PC-3 (cell line): Measurements from ENCODE around the gene FAM117B.

Experiments
- CTCF ChIP-seq: fragments of 300-600 bp; sonication (generic); conservative IDR thresholded peaks from 2 replicates; pipeline ENCODE4 v1.5.1; 2017; ENCODE audit warnings: antibody characterized with exemption, low read depth, mild to moderate bottlenecking, low read length
- EZH2phosphoT487 ChIP-seq: fragments of 300-600 bp; sonication (generic); IDR thresholded peaks from 2 replicates; pipeline ENCODE4 v1.6.1; 2018; ENCODE audit warnings: mild to moderate bottlenecking, antibody characterized with exemption, low read length, borderline replicate concordance

DNA sequence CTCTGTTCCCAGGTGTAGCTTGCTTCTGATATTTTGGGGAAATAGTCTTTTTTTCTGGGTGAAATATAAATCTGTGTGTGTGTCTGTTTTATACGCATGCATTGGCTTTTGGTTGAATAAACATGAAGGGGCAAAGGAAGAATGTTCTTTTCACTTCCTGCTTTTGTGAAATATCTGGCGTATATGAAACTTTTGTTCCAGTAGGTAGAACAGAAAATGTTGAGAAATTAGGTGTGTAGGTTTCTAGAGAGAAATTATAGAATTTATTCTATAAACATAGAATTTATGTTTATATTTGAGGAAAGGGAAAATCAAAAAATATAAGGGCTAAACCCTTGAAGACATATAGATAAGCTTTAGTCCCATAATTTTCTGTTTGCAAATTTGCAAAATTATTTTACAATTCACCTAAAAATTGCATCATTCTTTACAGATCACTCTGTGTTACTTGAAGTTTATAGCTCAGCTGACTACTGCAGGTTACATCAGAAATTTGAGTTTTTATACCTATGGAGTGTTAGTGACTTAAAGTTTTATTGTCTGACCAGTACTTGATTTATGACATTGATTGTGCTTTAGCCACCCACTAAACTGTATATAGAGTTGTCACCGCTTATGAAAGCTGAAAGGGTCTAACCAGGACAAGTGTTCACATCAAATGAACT, 116.1 kb downstream of the FAM117B start:
- TF ChIP-seq EZH2phosphoT487 = no peak
- no peak for TF ChIP-seq CTCF
